Activated CD4-positive, CD25-positive, alpha-beta regulatory T cell (primary cell): ENCODE results near the gene ME2.
A peak's percentile ranks its signal among the peaks of the same experiment; 100 is the strongest.
"Not testable (repeated sequence)": the region's sequence is repeated elsewhere in the genome, so short reads cannot be mapped to it uniquely, and the experiment has no call there.

Experiments used
- DNase-seq, 4 experiments: peaks; one replicate each; lab custom pipeline; 2025; lab: John Stamatoyannopoulos, UW

Gene ME2

DNA sequence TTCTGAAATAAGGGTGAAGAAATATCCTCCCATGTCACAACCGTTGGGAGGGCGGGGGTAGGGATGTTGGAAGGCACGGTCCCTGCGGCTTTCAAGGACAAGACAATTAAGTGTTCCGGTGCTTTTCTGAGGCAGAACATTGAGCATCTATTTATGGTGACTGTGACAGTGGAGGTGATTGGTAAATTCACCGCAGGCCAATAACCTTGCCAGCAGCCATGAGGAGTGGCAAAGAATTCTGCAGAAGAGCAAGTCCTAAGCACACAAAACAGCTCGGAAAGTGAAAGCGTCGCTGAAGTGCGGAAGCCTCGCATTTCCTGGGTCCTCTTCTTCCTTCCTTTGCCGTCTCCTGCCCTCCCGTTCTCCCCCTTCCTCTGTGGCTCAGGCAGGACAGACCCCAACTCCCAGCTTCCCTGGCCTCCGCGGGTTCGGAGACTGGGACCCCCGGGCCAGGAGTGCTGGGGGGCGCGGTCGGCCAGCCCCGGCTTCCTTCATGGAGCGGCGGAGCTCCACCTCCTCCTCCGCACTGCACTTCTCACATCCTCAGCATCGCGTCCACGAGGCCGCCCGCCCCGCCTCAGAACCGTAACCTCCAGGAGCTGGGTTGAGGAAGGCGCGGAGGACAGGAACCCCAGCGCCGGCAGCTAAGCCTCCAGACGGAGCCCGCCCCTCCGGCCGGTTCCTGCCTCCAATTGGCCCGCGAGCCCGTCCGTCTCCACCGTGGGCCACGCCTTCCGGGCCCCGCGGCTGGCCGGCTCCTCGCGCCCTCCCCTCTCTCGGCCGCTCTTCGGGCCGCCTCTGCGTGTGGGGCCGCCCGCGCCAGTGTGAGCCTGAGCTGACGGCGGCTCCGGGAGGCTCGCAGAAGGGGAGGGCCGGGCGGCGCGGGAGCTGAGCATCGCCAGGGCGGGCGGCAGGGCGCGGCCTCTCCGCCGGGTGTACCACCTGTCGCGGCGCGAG, at the start of gene ME2:
Gene ME2 (plus strand): TSS at position 774 of the 957 bp plus-strand sequence. CDS start 16,703 bp downstream, outside the sequence.
- peak; percentile 78 to 86 (median 82) for DNase-seq

DNA sequence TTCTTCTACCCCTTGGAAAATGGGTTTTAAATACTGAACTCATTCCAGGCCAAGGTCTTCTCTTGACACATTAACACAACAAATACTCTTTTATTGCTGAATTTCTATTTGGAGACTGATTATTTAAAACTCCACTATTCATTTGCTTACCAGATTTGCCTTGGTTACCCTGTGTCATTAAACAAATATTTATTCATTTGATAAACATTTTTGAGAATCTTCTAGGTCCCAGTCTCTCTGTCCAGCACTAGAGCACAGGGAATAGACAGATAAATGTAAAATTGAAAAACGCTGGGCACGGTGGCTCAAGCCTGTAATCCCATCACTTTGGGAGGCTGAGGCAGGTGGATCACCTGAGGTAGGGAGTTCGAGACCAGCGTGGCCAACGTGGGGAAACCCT, 49.3 kb upstream of the ME2 start:
- DNase-seq: no peak

DNA sequence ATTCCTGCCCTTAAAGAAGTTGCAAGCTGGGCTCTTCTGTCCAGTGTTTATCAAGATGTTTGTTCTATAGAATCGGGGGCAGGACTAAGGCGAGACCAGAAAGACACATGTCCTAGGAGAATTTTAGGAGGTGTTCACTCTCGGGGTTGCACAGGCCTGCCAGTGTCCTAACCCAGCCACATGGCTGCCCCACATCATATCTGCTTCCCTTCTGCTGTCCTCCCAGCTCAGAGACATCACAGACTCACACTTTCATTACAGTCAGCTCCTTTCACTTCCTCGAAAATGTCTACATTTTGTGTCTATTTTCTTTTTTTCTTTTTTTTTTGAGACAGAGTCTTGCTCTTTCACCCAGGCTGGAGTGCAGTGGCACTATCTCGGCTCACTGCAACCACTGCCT, 48.4 kb upstream of the ME2 start:
- no peak for DNase-seq

DNA sequence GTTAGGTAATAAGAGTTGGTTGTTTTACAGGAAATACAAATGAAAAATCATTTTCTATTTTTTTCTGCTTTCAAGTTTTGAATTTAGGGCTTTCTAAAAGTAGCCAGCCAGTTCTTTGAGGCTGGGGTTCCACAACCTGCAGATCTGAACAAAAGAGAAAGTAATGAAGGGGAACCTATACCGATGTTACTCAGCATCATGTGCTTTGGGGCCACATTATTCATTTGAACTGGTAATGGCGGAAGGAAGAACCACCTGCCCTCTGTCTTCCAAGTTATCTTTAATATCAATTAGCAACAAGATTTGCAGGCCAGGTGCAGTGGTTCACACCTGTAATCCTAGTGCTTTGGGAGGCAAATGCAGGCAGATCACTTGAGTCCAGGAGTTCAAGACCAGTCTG, 46.2 kb upstream of the ME2 start:
- DNase-seq: no peak

DNA sequence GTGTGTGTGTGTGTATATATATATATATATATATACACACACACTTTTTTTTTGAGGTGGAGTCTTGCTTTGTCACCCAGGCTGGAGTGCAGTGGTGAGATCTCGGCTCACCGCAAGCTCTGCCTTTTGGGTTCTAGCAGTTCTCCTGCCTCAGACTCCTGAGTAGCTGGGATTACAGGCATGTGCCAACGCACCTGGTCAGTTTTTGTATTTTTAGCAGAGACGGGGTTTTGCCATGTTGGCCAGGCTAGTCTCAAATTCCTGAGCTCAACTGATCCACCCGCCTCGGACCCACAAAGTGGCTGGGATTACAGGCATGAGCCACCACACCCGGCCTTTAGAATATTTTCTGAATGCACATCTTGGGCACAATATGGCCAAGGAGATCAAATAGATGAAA, 45.4 kb upstream of the ME2 start:
- DNase-seq: not testable (repeated sequence)

DNA sequence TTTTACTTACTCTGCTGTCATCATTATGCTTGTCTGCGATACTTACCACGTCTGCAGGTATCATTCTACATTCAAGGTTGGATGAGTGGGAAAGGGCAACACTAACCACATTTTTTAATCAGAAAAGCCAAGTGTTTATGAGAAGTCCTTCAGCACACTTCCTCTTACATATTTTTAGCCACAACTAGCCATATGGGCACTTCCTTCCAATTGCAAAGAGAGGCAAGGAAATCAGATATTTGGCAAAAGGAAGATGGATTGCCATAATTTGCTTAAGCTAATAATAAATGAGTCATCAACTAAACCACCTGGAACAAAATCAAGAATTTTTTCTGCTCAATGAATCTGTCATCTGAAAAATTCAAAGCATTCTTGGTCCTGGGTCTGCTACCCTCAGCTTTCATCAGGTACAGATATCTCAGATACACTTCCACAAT, 42.4 kb upstream of the ME2 start:
- no peak for DNase-seq

DNA sequence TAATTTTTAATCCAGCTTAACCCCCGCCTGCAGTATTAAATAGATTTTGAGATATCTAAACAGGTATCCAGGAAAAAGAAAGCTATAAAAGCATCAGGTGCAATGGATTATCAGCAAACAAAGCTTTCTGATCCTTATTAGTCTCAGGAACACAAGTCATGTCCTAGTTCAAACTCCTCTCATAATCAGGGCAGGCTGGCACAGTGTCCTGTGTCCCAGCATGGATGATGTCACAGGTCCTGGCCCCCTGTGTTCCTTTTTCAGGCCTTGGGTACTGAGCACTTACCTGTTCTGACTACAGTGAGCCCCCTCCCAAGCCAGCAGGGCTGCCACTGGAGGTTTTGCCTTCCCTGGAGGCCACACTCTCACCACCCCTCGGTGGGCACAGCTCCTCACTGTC, 39.6 kb upstream of the ME2 start:
- no peak for DNase-seq

DNA sequence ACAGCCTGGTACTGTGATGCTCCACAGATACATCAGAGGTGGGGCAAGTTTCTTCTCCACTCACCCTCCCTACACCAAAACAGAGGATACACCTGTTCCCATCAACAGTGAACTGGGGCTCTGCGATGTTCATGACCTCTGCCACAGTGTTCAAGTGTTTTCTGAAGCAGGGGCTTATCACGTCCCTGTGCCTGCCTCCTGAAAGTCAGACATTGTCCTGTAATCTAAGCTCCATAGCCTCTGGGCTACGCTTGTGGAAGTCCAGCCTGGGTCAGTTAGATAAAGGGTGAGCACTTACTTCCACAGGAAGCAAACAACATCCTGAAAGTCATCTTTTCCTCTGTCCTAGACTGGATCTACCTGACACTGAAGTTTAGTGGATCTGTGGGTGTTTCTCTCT, 38.9 kb upstream of the ME2 start:
- DNase-seq: no peak

DNA sequence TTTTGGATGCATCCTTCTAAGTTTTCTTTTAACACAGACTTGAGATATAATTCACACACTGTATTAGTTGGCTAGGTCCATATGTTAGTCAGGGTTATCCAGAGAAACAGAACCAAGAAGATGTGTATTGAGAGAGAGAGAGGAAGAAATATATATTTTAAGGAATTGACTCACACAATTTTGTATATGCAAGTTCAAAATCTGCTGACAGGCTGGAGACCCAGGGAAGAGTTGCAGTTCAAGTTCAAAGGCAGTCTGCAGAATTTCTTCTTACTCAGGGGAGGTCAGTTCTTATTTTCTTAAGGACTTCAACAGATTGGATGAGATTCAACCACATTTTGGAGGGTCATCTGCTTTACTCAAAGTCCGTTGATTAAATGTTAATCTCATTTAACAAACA, 36.1 kb upstream of the ME2 start:
- no peak for DNase-seq

DNA sequence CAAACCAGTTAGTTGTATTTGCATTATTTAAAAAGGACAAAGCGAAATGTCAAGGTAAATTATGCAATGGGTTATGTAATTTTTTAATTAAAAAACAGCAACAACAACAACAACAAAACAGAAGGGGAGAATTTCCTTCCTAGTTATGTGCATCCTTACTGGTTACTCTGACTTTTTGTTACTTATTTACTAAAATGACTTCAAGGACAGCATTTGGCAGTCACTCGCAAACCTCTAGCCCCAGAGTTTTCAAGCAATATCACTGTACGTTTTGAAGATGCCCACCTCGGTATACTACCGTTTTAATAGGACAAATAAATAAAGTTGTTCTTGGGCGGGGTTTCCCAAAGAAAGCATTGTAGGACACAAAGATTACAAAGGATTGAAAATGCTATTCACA, 34.4 kb upstream of the ME2 start:
- DNase-seq: no peak

DNA sequence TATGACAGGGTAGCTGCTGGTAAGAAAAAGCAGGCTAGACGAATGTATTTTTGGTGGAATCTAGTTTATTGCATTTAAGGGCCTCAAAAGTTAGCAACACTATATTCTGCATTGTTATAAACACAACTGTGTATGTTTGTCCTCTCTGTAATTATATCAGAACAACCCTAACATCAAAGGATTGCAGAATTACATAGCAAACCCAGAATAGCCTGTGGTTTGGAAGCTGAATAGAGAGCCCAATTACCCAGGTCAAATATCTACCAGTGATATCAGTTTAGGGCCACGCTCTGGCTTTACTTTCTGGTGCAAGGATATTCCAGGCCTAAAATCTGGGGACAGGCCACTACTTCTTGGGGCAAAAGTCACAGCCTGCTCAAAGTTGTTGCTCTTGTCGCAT, 34.0 kb upstream of the ME2 start:
- DNase-seq: no peak

DNA sequence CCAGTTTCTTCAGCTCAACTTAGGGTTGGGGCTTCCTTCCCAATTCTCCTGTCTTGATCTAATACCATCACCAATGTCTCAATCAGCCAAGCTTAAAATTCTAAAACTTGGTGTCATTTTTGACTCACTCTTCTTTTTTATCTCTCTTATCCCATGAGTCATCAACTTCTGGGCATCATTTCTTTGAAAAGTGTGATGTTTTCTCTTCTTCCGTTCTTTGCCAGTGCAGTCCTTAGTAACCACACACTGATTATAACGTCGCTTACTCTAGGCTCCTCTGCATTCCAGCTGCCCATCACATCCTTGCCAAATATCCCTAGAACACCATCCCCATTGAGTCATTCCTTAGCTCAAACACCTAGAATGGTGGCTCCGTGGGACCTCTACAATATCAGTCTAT, 31.7 kb upstream of the ME2 start:
- DNase-seq: no peak

DNA sequence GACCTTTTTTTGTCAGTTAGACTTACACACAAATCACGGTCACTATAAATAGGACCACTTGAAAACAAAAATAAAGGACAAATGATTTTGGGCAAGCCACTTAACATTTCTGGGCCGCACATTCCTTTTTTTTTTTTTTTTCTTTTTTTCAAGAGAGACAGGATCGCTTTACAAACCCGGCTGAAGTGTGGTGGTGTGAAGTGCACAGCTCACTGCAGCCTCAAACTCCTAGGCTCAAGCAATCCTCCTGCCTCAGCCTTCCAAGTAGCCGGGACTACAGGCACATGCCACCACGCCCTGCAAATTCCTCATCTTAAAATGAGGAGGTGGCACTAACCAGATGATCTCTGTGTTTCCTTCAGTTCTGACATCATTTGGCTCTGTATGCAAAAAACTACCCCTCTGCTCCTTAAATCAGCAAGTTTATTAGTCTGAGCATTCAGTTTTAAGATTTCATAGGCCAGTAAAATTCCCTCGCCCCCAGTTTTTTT, 30.8 kb upstream of the ME2 start:
- no peak for DNase-seq

DNA sequence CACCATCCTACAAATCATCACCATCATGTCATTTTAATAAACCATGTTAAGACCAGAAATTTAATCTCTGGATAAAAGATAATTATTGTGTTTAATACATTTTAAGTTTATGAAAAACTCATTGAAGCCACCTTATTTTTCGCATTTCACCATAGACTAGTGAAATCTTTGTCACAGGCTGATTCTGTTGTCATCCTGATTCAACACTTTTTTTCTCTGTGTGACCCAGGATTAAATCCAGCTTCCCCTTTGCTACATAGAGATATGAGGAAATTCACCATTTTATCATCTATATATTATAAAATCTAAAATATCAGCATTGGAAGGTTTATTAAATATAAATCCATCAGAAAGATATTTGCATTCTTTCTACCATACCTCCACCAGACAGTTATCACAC, 29.9 kb upstream of the ME2 start:
- DNase-seq: no peak

DNA sequence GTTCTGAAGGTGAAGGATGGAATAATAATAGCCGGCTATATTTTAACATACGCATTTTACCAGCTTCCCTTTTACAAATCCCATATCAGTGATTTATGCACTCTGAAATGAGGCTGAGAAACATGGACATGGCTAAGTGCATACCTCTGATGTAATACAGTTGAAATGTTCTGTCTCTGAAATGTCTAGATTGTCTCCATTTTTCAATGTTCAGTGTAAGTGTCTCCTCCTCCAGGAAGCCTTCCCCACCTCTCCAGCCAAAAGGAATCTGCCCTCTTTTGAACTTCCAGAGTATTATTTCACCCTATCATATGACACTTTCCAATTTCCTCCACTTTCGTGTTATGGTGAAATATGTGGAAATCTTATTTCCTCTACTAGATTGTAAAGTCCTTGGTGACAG, 29.5 kb upstream of the ME2 start:
- no peak for DNase-seq

DNA sequence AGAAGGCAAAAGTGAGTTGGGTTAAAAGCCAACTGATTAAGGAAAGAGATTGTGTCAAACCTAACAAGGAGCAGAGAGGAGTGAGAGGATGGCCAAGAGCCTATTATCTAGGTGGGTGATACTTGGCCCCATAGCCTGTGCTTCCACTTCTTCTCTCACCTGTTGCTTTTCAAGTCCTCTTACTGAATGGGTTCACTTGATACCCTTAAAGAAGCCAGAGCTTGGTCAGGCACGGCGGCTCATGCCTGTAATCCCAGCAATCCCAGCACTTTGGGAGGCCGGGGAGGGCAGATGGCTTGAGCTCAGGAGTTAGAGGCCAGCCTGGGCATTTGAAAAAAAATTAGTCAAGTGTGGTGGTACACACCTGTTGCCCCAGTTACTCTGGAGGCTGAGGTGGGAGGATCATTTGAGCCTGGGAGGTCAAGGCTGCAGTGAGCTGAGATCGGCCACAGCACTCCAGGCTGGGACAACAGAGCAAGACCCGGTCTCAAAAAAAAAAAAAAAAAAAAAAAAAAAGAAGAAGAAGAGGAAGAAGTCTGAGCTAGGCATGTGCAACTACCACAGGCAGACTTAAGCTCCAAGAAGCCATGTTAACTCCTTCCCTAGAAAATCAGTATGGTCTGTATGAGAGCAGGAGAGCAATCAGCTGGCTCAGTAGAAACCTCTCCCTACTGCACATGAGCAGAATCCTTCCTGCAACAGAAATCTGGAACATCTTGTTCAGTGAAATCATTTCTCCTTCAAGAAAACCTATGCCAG, 28.4 kb upstream of the ME2 start:
- DNase-seq: no peak

DNA sequence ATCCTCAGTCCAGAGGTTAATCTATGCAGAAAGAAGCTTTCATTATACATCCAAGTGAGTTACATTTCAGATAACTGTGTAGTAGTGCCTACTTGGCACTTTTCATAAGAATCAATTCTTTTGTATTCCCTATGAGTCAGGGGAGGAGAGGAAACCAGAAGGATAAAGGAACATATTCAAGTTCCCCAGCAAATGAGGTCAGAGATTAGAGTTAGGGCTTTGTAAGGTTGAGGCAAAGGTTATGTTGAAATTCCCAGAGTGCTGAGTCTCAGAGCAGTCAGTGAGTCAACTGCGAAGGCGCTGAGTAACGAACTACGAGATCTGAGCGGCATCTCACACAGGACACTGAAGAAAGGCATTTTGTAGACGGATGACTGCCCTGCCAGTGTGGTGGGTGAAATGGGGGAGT, 25.1 kb upstream of the ME2 start:
- DNase-seq: no peak

DNA sequence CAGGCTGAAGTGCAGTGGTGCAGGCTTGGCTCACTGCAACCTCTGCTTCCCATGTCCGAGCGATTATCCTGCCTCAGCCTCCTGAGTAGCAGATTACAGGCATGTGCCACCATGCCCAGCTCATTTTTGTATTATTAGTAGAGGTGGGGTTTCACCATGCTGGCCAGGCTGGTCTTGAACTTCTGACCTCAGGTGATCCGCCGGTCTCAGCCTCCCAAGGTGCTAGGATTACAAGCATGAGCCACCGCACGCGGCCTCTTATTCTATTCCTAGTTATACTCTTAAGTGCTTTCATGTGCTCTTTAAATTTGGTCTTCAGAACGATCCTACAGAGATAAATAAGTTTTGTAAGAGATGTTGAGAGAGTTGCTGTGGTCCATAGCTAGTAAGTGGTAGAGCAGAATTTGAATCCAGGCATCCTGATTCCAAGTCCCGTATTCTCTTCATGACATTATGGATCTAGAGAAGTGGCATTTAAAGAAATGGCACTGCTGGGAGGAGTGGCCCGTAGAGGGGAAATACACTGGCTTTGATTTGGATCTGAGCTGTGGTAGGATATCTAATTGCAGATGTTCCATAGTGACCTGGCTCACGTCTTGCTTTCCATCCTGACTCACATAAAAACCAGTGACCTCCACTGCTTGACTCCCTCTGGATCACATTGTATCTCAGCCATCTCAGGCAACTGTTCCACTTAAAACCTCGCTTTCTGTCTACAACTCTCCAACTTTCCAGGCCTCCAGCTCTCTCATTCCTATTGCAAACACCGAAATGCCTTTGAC, 22.8 kb upstream of the ME2 start:
- DNase-seq: no peak

DNA sequence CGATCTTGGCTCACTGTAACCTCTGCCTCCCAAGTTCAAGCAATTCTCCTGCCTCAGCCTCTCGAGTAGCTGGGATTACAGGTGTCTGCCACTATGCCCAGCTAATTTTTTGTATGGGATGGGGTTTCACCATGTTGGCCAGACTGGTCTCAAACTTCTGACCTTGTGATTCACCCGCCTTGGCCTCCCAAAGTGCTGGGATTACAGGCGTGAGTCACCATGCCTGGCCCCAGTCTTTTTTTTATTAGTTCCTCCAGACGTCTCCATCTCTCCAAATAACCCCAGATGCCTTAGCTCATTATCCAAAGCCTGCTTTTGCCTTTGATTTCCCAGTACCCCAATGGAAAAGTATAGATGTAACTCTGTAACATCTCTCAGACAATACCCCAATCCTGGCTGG, 21.8 kb upstream of the ME2 start:
- DNase-seq: not testable (repeated sequence)

DNA sequence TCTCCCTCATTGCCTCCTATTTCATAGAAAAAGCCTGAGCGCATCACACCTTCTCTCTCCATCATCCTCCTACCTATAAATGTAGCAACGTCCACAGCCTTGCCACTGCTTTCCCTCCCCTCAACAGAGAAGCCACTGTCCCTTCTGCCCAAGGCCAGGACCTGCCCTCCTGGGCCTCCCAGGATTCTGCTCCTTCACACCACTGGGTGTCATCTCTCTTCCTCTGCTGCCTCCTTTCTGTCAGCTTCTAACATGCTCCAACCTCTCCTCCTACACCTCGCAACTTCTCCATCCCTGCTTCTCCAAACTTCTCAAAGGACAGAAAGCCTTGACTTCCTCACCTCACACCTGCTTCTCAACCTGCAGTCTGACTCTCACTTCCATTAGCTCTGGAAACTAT, 21.2 kb upstream of the ME2 start:
- no peak for DNase-seq

DNA sequence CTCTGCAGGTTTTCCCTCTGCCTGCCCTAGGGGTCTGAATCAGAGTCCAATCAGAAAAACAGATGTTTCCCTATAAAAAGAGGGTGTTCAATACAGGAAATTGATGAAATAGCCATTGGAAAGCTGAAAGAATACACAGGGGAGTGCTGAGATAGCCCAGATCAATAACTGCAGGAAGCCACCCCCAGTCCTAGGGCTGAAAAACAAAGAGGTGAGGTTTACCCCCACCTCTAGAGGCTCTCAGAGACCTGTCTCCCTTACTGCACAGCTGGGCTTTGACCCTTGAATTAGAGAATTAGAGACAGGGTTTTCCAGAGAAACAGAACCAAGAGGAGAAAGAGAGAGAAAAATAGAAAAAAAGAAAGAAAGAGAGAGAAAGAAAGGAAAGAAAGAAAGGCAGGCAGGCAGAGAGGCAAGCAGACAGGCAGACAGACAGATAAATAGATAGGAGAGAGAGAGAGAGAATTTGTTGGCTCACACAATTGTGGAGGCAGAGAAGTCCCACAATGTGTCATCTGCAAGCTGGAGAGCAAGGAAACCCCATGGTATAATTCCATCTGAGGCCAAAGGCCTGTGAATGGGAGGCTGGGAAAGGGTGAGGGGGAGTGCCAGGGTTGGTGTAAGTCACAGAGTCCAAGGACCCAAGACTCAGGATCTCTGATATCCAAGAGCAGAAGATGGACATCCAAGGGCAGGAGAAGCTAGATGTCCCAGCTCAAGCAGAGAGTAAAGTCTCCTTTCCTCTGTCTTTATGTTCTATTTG, 18.9 kb upstream of the ME2 start:
- no peak for DNase-seq
